ENCODE data around the gene DAGLB. TPM values are rescaled to one million over a fixed set of nuclear protein-coding genes. Genes with fewer than 3 reads are reported as not detected.

Gene DAGLB
- total RNA-seq, 3 donors from 2014 or later (not counting 1 experiment from before 2014, with no cell fraction given): 20.3 to 25.6 (median 25.2) TPM

DNA sequence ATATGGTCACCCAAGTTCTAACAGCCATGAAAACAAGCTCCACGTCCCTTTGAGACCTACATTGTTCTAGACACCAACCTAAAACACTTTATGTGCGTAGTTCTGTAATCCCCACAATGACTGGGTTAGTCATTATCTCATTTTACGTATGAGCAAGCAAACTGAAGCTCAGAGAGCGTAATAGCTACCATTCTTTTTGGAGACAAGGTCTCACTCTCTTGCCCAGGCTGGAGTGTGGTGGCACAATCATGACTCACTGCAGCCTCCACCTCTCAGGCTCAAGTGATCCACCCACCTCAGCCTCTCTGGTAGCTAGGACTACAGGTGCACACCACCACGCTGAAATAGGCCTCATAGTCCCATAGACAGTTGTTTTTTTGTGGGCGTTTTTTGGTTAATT lies 10.5 kb downstream of the DAGLB start:
- no peak overlapping the region for H3K4me3 Mint-ChIP-seq
- no peaks in the 10 kb centered on the region for H3K9me3 Mint-ChIP-seq
- H3K27me3 Mint-ChIP-seq (ENCODE audit: low read depth in 2 of 2): no peaks in the 10 kb centered on the region
- no peaks in the 10 kb centered on the region for H3K36me3 Mint-ChIP-seq
- 88% methylated on average over 6 of the region's 6 CpGs for WGBS (ENCODE audit: insufficient coverage)
- peaks cover 8% of the 10 kb centered on the region for H3K36me3 ChIP-seq (ENCODE audit: control insufficient read depth, insufficient read depth, low read length)
- ATAC-seq (no peak), DNase-seq (no peak)
- H3K4me1 ChIP-seq (ENCODE audit: control insufficient read depth, insufficient read depth, low read length): peaks cover 24% of the 10 kb centered on the region
- peaks cover 19 to 22% of the 10 kb centered on the region in 2 donors for H3K4me1 Mint-ChIP-seq
- H3K27ac ChIP-seq (ENCODE audit: low read length): no peak overlapping the region
- H3K9me3 ChIP-seq (ENCODE audit: control insufficient read depth, insufficient read depth, low read length): no peaks in the 10 kb centered on the region
- no peak overlapping the region for H3K27ac Mint-ChIP-seq
- intact Hi-C loops (cut with micrococcal nuclease): loop anchor here (5.0 kb wide), 1 partner anchor 440 kb away; no protein-coding TSS in a partner anchor
- H3K27me3 ChIP-seq (ENCODE audit: control insufficient read depth, insufficient read depth, low read length): no peaks in the 10 kb centered on the region
- TF ChIP-seq, protein P1, sequence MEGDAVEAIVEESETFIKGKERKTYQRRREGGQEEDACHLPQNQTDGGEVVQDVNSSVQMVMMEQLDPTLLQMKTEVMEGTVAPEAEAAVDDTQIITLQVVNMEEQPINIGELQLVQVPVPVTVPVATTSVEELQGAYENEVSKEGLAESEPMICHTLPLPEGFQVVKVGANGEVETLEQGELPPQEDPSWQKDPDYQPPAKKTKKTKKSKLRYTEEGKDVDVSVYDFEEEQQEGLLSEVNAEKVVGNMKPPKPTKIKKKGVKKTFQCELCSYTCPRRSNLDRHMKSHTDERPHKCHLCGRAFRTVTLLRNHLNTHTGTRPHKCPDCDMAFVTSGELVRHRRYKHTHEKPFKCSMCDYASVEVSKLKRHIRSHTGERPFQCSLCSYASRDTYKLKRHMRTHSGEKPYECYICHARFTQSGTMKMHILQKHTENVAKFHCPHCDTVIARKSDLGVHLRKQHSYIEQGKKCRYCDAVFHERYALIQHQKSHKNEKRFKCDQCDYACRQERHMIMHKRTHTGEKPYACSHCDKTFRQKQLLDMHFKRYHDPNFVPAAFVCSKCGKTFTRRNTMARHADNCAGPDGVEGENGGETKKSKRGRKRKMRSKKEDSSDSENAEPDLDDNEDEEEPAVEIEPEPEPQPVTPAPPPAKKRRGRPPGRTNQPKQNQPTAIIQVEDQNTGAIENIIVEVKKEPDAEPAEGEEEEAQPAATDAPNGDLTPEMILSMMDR (IDR thresholded peaks at IDR 0.05): no peak
- H3K4me3 ChIP-seq (ENCODE audit: low read length): no peak overlapping the region

DNA sequence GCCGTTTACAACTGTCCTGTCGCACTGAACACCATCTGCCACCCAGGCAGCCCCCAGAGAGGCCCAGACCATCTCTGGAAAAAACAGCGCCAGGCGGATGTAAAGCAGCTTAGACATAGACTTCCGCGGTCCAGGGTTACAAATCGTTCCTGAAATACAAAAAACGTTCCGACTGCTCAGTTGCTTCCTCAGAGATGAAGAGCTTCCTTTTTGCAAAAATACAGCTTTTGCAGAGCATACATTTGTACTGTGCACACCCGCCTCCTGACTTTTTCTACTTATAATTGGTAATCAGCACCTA lies 11.4 kb downstream of the DAGLB start:
- Mint-ChIP-seq H3K9me3 (no peaks in the 10 kb centered on the region), H3K36me3 (no peaks in the 10 kb centered on the region), H3K27me3 (ENCODE audit: low read depth in 2 of 2) (no peaks in the 10 kb centered on the region), H3K4me3 (peak overlapping the region; percentile 80), H3K4me1 (peaks cover 14 to 19% of the 10 kb centered on the region in 2 donors), H3K27ac (peak overlapping the region; percentile 56 to 71)
- peaks cover 2% of the 10 kb centered on the region for H3K36me3 ChIP-seq (ENCODE audit: control insufficient read depth, insufficient read depth, low read length)
- H3K27me3 ChIP-seq (ENCODE audit: control insufficient read depth, insufficient read depth, low read length): no peaks in the 10 kb centered on the region
- intact Hi-C loops (cut with micrococcal nuclease): loop anchor here (5.0 kb wide), 1 partner anchor 439 kb away; no protein-coding TSS in a partner anchor
- H3K27ac ChIP-seq (ENCODE audit: low read length): no peak overlapping the region
- no peaks in the 10 kb centered on the region for H3K9me3 ChIP-seq (ENCODE audit: control insufficient read depth, insufficient read depth, low read length)
- TF ChIP-seq, protein P1 (IDR thresholded peaks at IDR 0.05): no peak
- ATAC-seq (peak; percentile 14 to 27 (median 17)), DNase-seq (peak in 1 of 2 donors; percentile 50)
- WGBS (ENCODE audit: insufficient coverage): 15% methylated on average over 9 of the region's 10 CpGs
- peak overlapping the region; percentile 18 for H3K4me3 ChIP-seq (ENCODE audit: low read length)
- peaks cover 24% of the 10 kb centered on the region for H3K4me1 ChIP-seq (ENCODE audit: control insufficient read depth, insufficient read depth, low read length)

DNA sequence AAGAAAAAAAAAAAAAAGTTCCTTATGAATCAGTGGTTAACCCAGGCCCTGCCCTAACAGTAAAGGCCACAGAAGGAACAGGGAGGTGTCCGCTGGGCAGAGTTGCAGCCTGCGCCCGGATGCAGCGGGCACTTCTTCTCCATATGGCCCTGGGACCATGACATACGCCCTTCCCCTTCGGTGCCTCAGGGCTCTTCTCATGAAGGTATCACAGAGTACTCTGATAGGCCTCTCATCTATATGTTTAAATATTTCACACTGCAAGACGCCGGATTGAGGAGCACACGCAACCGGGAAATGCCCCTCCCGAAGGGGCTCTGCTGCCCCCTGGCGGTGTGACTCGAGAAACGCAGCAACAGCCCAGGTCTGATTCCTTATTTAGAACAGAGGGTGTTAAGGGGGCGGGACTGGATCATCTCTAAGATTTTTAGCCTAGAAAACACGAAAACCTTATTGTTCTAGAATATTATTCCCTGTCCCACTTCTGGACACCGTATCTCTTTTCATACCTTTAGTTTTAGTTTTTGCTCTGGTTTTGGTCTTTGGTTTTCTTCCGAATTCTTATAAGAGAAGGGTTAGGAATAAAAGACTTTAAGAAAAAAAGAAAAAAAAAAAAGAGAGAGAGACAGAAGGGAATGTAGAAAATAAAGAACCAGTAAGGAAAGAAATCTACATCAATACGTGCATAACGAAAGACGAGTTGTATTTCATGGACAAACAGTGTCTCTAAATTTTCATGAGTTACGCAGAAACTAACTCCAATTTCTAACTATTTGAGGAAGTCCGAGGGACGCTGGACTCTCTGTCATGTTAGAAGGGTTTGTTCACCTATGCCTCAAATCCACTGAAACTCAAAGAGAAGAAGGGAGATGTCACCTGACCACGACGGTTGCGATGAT lies 12.0 kb downstream of the DAGLB start:
- no peaks in the 10 kb centered on the region for H3K36me3 Mint-ChIP-seq
- H3K27me3 ChIP-seq (ENCODE audit: control insufficient read depth, insufficient read depth, low read length): no peaks in the 10 kb centered on the region
- H3K4me1 Mint-ChIP-seq: peaks cover 14 to 19% of the 10 kb centered on the region in 2 donors
- intact Hi-C loops (cut with micrococcal nuclease): loop anchor here (5.0 kb wide), 1 partner anchor 438 kb away; no protein-coding TSS in a partner anchor
- peak overlapping the region; percentile 18 for H3K4me3 ChIP-seq (ENCODE audit: low read length)
- no peaks in the 10 kb centered on the region for H3K27me3 Mint-ChIP-seq (ENCODE audit: low read depth in 2 of 2)
- H3K27ac Mint-ChIP-seq: peak overlapping the region; percentile 56 to 71
- H3K4me1 ChIP-seq (ENCODE audit: control insufficient read depth, insufficient read depth, low read length): peaks cover 24% of the 10 kb centered on the region
- TF ChIP-seq, protein P1 (IDR thresholded peaks at IDR 0.05): peak; percentile 92
- H3K9me3 ChIP-seq (ENCODE audit: control insufficient read depth, insufficient read depth, low read length): no peaks in the 10 kb centered on the region
- no peaks in the 10 kb centered on the region for H3K9me3 Mint-ChIP-seq
- 28% methylated on average over 25 of the region's 27 CpGs for WGBS (ENCODE audit: insufficient coverage)
- H3K36me3 ChIP-seq (ENCODE audit: control insufficient read depth, insufficient read depth, low read length): peaks cover 4% of the 10 kb centered on the region
- H3K27ac ChIP-seq (ENCODE audit: low read length): no peak overlapping the region
- peak overlapping the region; percentile 80 for H3K4me3 Mint-ChIP-seq
- peak; percentile 95 to 98 (median 98) for ATAC-seq
- peak; percentile 85 to 93 for DNase-seq
